MCF 10A (cell line): ENCODE measurements around the gene TFIP11. TPM values are rescaled to one million over a fixed set of nuclear protein-coding genes. Genes with fewer than 3 reads are reported as not detected.

Source experiments
- BruUV-seq: library from RNA; stranded (reverse); fragments of 400-500 nt; replicated peaks from 2 replicates; lab custom pipeline; 2021; lab: Mats Ljungman, UMichigan
- CTCF ChIA-PET: fragments of 300-600 bp; sonication (Branson Sonifier 250); formaldehyde crosslinking; extraction: SDS; loops from one replicate; lab custom pipeline; 2021; ENCODE audit warnings: antibody characterized with exemption, inconsistent platforms; lab: Yijun Ruan, JAX
- POLR2A ChIA-PET: fragments of 300-600, 350-650 bp; sonication (Branson Sonifier 250); formaldehyde crosslinking; extraction: SDS; loops from one replicate; lab custom pipeline; 2020; ENCODE audit warnings: antibody characterized with exemption, inconsistent platforms; lab: Yijun Ruan, JAX
- DNase-seq: peaks from one replicate; pipeline ENCODE4 v3.0.0-alpha.2; 2018; ENCODE audit not compliant: unreplicated experiment
- H3K27ac Mint-ChIP-seq: one replicate; pipeline ENCODE4 v1.8.0; 2022; ENCODE audit warnings: mild to moderate bottlenecking, low read depth, mixed read lengths; ENCODE audit not compliant: unreplicated experiment
- H3K27me3 Mint-ChIP-seq: one replicate; pipeline ENCODE4 v1.8.0; 2022; ENCODE audit warnings: mixed read lengths; ENCODE audit not compliant: insufficient read depth, unreplicated experiment
- H3K36me3 Mint-ChIP-seq: one replicate; pipeline ENCODE4 v1.8.0; 2022; ENCODE audit warnings: mild to moderate bottlenecking, moderate library complexity, mixed read lengths; ENCODE audit not compliant: insufficient read depth, unreplicated experiment
- H3K4me1 Mint-ChIP-seq: one replicate; pipeline ENCODE4 v1.8.0; 2022; ENCODE audit warnings: mixed read lengths; ENCODE audit not compliant: insufficient read depth, unreplicated experiment
- H3K4me3 Mint-ChIP-seq: one replicate; pipeline ENCODE4 v1.8.0; 2022; ENCODE audit warnings: mild to moderate bottlenecking, moderate library complexity, mixed read lengths; ENCODE audit not compliant: unreplicated experiment
- H3K9me3 Mint-ChIP-seq: one replicate; pipeline ENCODE4 v1.8.0; 2022; ENCODE audit warnings: mixed read lengths; ENCODE audit not compliant: unreplicated experiment
- CTCF ChIP-seq: fragments of 200-600 bp; IDR thresholded peaks from one replicate; pipeline ENCODE4 v1.8.0; 2022; ENCODE audit warnings: antibody characterized with exemption, mild to moderate bottlenecking; ENCODE audit not compliant: unreplicated experiment
- intact Hi-C: fragments of 100-400 bp; cut with micrococcal nuclease; formaldehyde crosslinking; loops from 2 replicates; pipeline ENCODE4 v1.14.1; 2022
- total RNA-seq: library from RNA; stranded (reverse); gene quantifications from 2 replicates; pipeline ENCODE4 v1.2.3, GENCODE V29; 2022

The TFIP11 gene
- total RNA-seq, 1 experiment from 2014 or later, result 41.0 TPM

DNA sequence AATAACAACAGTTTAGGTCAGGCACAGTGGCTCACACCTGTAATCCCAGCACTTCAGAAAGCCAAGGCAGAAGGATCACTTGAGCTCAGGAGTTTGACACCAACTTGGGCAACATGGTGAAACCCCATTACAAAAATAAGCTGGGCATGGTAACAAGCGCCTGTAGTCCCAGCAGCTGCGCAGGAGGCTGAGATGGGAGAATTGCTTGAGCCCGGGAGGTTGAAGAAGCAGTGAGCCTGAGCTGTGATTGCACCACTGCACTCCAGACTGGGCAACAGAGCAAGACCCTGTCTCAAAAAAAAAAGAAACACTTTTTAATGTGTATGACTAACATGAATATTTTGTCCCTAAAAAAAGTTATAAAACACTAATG, 24.5 kb upstream of the TFIP11 start:
- CTCF ChIA-PET, result interaction anchor here (0.6 to 1.0 kb wide), 4 partner anchors 31 to 92 kb away, joined by 3 to 6 read pairs (median 4); no protein-coding TSS in a partner anchor

DNA sequence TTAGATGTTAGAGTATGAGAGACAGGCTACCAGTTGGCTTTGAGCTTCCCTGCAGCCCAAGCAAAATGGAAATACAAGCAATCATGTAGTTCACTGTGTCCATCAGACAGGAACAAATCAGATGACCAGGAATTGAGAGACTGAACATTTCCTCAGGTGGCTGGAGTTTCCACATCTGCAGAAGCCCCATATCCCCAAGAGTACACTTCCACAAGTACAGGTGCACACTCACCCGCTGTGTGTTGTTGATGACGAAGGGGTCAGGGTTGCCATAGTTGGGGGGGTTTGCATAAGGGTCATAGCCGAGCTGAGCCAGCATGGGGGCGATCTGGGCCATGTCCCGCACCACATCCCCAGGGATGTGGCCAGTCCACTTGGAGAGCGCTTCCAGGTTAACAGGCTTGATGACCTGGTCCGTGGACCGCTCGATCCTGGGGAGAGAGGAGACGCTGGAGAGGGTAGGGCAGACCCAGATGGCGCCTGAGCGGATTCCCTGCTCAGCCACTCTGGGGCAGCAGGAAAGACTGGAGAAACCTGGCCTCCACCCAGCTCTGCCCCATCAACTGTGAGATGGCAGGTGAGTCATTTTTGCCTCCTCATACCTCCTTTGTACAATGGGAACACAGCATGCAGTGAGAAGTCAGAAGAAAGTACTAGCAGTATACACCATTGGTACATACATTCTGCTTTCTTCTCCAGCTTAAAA, 23.9 kb upstream of the TFIP11 start:
- H3K4me3 Mint-ChIP-seq, result no peak overlapping the region
- peaks cover 5% of the 10 kb centered on the region for H3K4me1 Mint-ChIP-seq
- H3K9me3 Mint-ChIP-seq, result no peaks in the 10 kb centered on the region
- intact Hi-C loops, result no loop called here
- no TSS peak for BruUV-seq
- no peak for TF ChIP-seq CTCF
- H3K27me3 Mint-ChIP-seq, result no peaks in the 10 kb centered on the region
- H3K27ac Mint-ChIP-seq, result no peak overlapping the region
- peak; percentile 25 for DNase-seq
- ChIA-PET POLR2A (interaction anchor here (0.5 to 0.7 kb wide), 2 partner anchors 20 to 1212 kb away, joined by 3 read pairs; no protein-coding TSS in a partner anchor), CTCF (interaction anchor here (1.0 kb wide), 2 partner anchors 30 to 33 kb away, joined by 3 to 5 read pairs; no protein-coding TSS in a partner anchor)
- no peaks in the 10 kb centered on the region for H3K36me3 Mint-ChIP-seq

More for the DNA sequence above, 24.5 kb upstream of the TFIP11 start:
- Mint-ChIP-seq H3K27me3 (no peaks in the 10 kb centered on the region), H3K36me3 (no peaks in the 10 kb centered on the region), H3K4me1 (peaks cover 5% of the 10 kb centered on the region), H3K27ac (no peak overlapping the region), H3K4me3 (no peak overlapping the region), H3K9me3 (no peaks in the 10 kb centered on the region)
- BruUV-seq, result no TSS peak
- intact Hi-C loops, result no loop called here
- DNase-seq, result no peak
- POLR2A ChIA-PET, result no interaction called here
- no peak for TF ChIP-seq CTCF

GRCh38 chr22:26535603-26535908, 23.3 kb upstream of the TFIP11 start:
- no peaks in the 10 kb centered on the region for H3K27me3 Mint-ChIP-seq
- BruUV-seq, result no TSS peak
- peaks cover 5% of the 10 kb centered on the region for H3K4me1 Mint-ChIP-seq
- no peak overlapping the region for H3K4me3 Mint-ChIP-seq
- H3K36me3 Mint-ChIP-seq, result peaks cover 4% of the 10 kb centered on the region
- no peaks in the 10 kb centered on the region for H3K9me3 Mint-ChIP-seq
- ChIA-PET POLR2A (interaction anchor here (0.7 kb wide), 1 partner anchor 1213 kb away, joined by 3 read pairs; no protein-coding TSS in a partner anchor), CTCF (interaction anchor here (1.0 kb wide), 1 partner anchor 29 kb away, joined by 3 read pairs; no protein-coding TSS in a partner anchor)
- no peak for DNase-seq
- no peak for TF ChIP-seq CTCF
- no peak overlapping the region for H3K27ac Mint-ChIP-seq
- intact Hi-C loops, result no loop called here

DNA sequence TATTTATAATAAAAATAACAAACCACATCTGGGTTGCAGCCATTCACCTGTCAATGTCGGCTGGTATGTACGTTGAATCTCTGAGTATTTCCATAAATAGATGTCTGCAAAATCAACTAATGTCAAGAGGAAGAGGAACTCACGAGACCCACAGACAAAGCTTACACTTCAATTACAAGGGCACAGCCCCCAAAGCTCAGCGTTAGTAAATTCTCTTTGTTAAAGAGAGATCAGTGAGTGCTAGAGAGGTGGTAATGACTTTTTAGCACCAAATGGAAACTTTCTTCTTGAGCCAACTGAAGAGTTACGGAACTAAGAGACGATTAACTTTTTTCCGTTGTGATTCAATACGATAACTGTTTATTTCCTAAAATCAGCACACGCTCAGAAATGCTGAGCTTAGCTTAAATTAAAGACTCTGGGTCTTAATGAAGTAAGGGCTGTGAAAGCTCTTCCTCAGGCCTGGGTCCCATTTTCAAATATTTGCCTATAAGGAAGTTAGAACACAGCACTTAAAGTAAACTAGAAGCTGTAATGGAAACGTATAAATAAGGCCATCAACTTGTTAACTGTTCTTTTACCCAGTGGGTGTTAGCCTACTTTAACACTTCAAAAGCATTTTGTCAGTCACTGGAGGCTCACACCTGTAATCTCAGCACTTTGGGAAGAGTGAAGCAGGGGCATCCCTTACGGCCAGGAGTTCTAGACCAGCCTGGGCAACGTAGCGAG, 22.8 kb upstream of the TFIP11 start:
- Mint-ChIP-seq H3K27me3 (no peaks in the 10 kb centered on the region), H3K9me3 (no peaks in the 10 kb centered on the region), H3K36me3 (peaks cover 9% of the 10 kb centered on the region), H3K4me3 (no peak overlapping the region), H3K27ac (no peak overlapping the region), H3K4me1 (peaks cover 7% of the 10 kb centered on the region)
- no peak for DNase-seq
- ChIA-PET POLR2A (interaction anchor here (0.5 kb wide), 1 partner anchor 1144 kb away, joined by 3 read pairs; no protein-coding TSS in a partner anchor), CTCF (no interaction called here)
- BruUV-seq, result no TSS peak
- intact Hi-C loops, result no loop called here
- TF ChIP-seq CTCF, result no peak
